A549 (cell line): ENCODE measurements around the gene JAKMIP2. TPM values are rescaled to one million over a fixed set of nuclear protein-coding genes. Genes with fewer than 3 reads are reported as not detected.
"Not testable (repeated sequence)": the region's sequence is repeated elsewhere in the genome, so short reads cannot be mapped to it uniquely, and the experiment has no call there.

Experiments used
- ATAC-seq, 2 experiments: fragments of 200-7000 bp in 1 of 2; fragments of >200 bp in 1 of 2; cut with Nextera tagmentation in 1 of 2; cut with Tn5 transposase in 1 of 2; 3 replicates each; pipeline versions ENCODE4 v1.8.0 to v1.9.1; 2018 to 2020; ENCODE audit warnings: mild to moderate bottlenecking in 1 of 2, moderate library complexity in 1 of 2
- CTCF ChIA-PET: fragments of 300-600 bp; sonication (Branson Sonifier 250); formaldehyde crosslinking; extraction: SDS; loops from one replicate; lab custom pipeline; 2021; ENCODE audit warnings: antibody characterized with exemption, inconsistent platforms; lab: Yijun Ruan, JAX
- POLR2A ChIA-PET: fragments of 350-600 bp; formaldehyde crosslinking; extraction: SDS; loops from one replicate; lab custom pipeline; 2021; ENCODE audit warnings: antibody characterized with exemption, inconsistent platforms; lab: Yijun Ruan, JAX
- DNase-seq, 2 experiments: peaks; one replicate each; pipeline versions ENCODE4 v3.0.0 to v3.0.0-alpha.2; 2011 to 2016; ENCODE audit warnings: low read depth in 1 of 2, low spot score in 1 of 2
- FAIRE-seq: peaks from 2 replicates; lab custom pipeline; 2011; peaks lifted over from hg19 to GRCh38; lab: Jason Lieb, UNC
- H3K27ac ChIP-seq, 2 experiments: fragments of >200 bp; sonication (Bioruptor Twin); formaldehyde crosslinking; 3 replicates each; pipeline ENCODE4 v1.5.1; 2016 to 2017
- H3K4me1 ChIP-seq: fragments of >200 bp; sonication (Bioruptor Twin); formaldehyde crosslinking; 3 replicates; pipeline ENCODE4 v1.6.1; 2016
- H3K4me2 ChIP-seq: fragments of >200 bp; sonication (Bioruptor Twin); formaldehyde crosslinking; 3 replicates; pipeline ENCODE4 v1.6.1; 2016
- H3K4me3 ChIP-seq: fragments of >200 bp; sonication (Bioruptor Twin); formaldehyde crosslinking; 3 replicates; pipeline ENCODE4 v1.5.1; 2016
- H3K9me3 ChIP-seq: fragments of >200 bp; sonication (Bioruptor Twin); formaldehyde crosslinking; 3 replicates; pipeline ENCODE4 v1.6.1; 2016
- EHMT2 ChIP-seq: fragments of 200-600 bp; sonication (generic); IDR thresholded peaks from 2 replicates; pipeline ENCODE4 v1.6.1; 2016; ENCODE audit warnings: antibody characterized with exemption, low read depth, mild to moderate bottlenecking, moderate library complexity
- FOXS1 ChIP-seq: fragments of 250-450 bp; sonication (Bioruptor Pico); IDR thresholded peaks from 2 replicates; pipeline ENCODE4 v1.5.0; 2020; ENCODE audit warnings: mild to moderate bottlenecking, moderate library complexity
- HMGXB4 ChIP-seq: fragments of 250-450 bp; sonication (Bioruptor Pico); IDR thresholded peaks from 2 replicates; pipeline ENCODE4 v1.5.0; 2021; ENCODE audit warnings: mild to moderate bottlenecking, moderate library complexity, borderline replicate concordance
- MAFK ChIP-seq: fragments of 450-650 bp; IDR thresholded peaks from 2 replicates; pipeline ENCODE4 v1.6.1; 2014; ENCODE audit not compliant: partially characterized antibody
- MYC ChIP-seq: IDR thresholded peaks from 2 replicates; pipeline ENCODE4 v1.6.1; 2012; ENCODE audit warnings: mild to moderate bottlenecking, inconsistent platforms, low read length, improper control_type of control experiment, borderline replicate concordance
- PHF8 ChIP-seq: fragments of 200-600 bp; sonication (generic); IDR thresholded peaks from 2 replicates; pipeline ENCODE4 v1.6.1; 2016; ENCODE audit warnings: low read depth, mild to moderate bottlenecking, antibody characterized with exemption, moderate library complexity, borderline replicate concordance
- POLR2AphosphoS2 ChIP-seq: conservative IDR thresholded peaks from 2 replicates; pipeline ENCODE4 v1.6.1; 2012; ENCODE audit warnings: low read length, improper control_type of control experiment, inconsistent platforms
- RAD21 ChIP-seq, 2 experiments: fragments of >200 bp in 1 of 2; sonication (Bioruptor Twin) in 1 of 2; formaldehyde crosslinking in 1 of 2; IDR thresholded peaks in 1 of 2; conservative IDR thresholded peaks in 1 of 2; 2 replicates in 1 of 2; 3 replicates in 1 of 2; pipeline ENCODE4 v1.6.1; 2012 to 2018; ENCODE audit warnings: inconsistent platforms in 1 of 2
- RARB ChIP-seq: fragments of 250-450 bp; sonication (Bioruptor Pico); IDR thresholded peaks from 2 replicates; pipeline ENCODE4 v1.8.0; 2021; ENCODE audit warnings: mild to moderate bottlenecking, moderate library complexity
- SMC3 ChIP-seq: fragments of >200 bp; sonication (Bioruptor Twin); formaldehyde crosslinking; IDR thresholded peaks from 3 replicates; pipeline ENCODE4 v1.6.1; 2018; ENCODE audit warnings: inconsistent platforms
- SREBF2 ChIP-seq: fragments of 450-650 bp; IDR thresholded peaks from 2 replicates; pipeline ENCODE4 v1.6.1; 2014; ENCODE audit warnings: mild to moderate bottlenecking, moderate library complexity
- WGBS: methylation state at CpG from one replicate; pipeline ENCODE4 v1.1.6; 2017; ENCODE audit errors: missing lambda C conversion rate; 5-methylcytosine and 5-hydroxymethylcytosine counted together
- polyA plus RNA-seq, 4 experiments: library from polyadenylated mRNA; depleted of rRNA in 3 of 4; stranded (reverse); fragments of >200 nt; fragmentation: RNase III in 1 of 4; extraction: RNeasy Plus Mini Kit Qiagen cat#74134 plus additional on column Dnase treatment in 1 of 4; gene quantifications; 2 replicates in 3 of 4; 3 replicates in 1 of 4; pipeline ENCODE4 v1.2.3, GENCODE V29; 2011 to 2017
- TF ChIP-seq, protein P1 (sequence below): fragments of >200 bp; sonication (Bioruptor Twin); formaldehyde crosslinking; IDR thresholded peaks from 3 replicates; pipeline ENCODE4 v1.5.1; 2016

JAKMIP2 gene
- polyA plus RNA-seq, 2 of the 4 experiments (the other 2 are of a cell fraction), result 0.01 TPM; not detected in 1

GRCh38 chr5:147731431-147732290 is 50.9 kb downstream of the JAKMIP2 start:
- CTCF ChIA-PET, result no interaction called here
- Histone ChIP-seq H3K9me3 (no peaks in the 10 kb centered on the region), H3K4me3 (no peak overlapping the region), H3K4me2 (no peak overlapping the region), H3K27ac (no peak overlapping the region), H3K4me1 (no peaks in the 10 kb centered on the region)
- DNase-seq (no peak), ATAC-seq (no peak), FAIRE-seq (no peak)
- POLR2A ChIA-PET, result no interaction called here
- no peak for TF ChIP-seq SMC3
- TF ChIP-seq SREBF2, result no peak
- no peak for TF ChIP-seq RAD21 (conservative IDR thresholded peaks at IDR 0.05 in 1 of 2, IDR thresholded peaks at IDR 0.05 in 1 of 2)
- no peak for TF ChIP-seq EHMT2
- no peak for TF ChIP-seq FOXS1
- TF ChIP-seq RARB (CRISPR knock-in tag), result no peak
- no peak for TF ChIP-seq HMGXB4 (CRISPR knock-in tag)
- no peak for TF ChIP-seq PHF8
- no peak for TF ChIP-seq POLR2AphosphoS2
- TF ChIP-seq, protein P1, sequence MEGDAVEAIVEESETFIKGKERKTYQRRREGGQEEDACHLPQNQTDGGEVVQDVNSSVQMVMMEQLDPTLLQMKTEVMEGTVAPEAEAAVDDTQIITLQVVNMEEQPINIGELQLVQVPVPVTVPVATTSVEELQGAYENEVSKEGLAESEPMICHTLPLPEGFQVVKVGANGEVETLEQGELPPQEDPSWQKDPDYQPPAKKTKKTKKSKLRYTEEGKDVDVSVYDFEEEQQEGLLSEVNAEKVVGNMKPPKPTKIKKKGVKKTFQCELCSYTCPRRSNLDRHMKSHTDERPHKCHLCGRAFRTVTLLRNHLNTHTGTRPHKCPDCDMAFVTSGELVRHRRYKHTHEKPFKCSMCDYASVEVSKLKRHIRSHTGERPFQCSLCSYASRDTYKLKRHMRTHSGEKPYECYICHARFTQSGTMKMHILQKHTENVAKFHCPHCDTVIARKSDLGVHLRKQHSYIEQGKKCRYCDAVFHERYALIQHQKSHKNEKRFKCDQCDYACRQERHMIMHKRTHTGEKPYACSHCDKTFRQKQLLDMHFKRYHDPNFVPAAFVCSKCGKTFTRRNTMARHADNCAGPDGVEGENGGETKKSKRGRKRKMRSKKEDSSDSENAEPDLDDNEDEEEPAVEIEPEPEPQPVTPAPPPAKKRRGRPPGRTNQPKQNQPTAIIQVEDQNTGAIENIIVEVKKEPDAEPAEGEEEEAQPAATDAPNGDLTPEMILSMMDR, result no peak
- no peak for TF ChIP-seq MAFK
- 25% methylated on average over 7 of the region's 7 CpGs for WGBS

DNA sequence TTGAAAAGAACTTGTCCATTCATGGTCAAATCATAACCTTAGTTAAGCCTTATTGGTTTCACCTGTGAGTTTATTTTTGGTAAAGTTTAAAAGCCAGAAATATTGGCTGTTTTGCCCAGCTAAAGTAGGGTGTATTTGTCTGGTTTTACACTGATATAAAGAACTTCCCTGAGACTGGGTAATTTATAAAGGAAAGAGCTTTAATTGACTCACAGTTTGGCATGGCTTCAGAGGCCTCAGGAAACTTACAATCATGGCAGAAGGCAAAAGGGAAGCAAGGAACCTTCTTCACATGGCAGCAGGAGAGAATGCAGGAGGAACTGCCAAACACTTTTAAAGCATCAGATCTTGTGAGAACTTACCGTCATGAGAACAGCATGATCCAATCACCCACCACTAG is 55.3 kb downstream of the JAKMIP2 start:
- H3K4me2 ChIP-seq, result no peak overlapping the region
- CTCF ChIA-PET, result no interaction called here
- no peaks in the 10 kb centered on the region for H3K9me3 ChIP-seq
- no peak for TF ChIP-seq MYC
- TF ChIP-seq, all 56 proteins: peak for 0
- no peak overlapping the region for H3K27ac ChIP-seq
- no peak for ATAC-seq
- POLR2A ChIA-PET, result no interaction called here
- no peak for FAIRE-seq
- no peak for DNase-seq
- H3K4me3 ChIP-seq, result no peak overlapping the region
- no peaks in the 10 kb centered on the region for H3K4me1 ChIP-seq
- 44% methylated on average over 1 of the region's 1 CpG for WGBS

DNA sequence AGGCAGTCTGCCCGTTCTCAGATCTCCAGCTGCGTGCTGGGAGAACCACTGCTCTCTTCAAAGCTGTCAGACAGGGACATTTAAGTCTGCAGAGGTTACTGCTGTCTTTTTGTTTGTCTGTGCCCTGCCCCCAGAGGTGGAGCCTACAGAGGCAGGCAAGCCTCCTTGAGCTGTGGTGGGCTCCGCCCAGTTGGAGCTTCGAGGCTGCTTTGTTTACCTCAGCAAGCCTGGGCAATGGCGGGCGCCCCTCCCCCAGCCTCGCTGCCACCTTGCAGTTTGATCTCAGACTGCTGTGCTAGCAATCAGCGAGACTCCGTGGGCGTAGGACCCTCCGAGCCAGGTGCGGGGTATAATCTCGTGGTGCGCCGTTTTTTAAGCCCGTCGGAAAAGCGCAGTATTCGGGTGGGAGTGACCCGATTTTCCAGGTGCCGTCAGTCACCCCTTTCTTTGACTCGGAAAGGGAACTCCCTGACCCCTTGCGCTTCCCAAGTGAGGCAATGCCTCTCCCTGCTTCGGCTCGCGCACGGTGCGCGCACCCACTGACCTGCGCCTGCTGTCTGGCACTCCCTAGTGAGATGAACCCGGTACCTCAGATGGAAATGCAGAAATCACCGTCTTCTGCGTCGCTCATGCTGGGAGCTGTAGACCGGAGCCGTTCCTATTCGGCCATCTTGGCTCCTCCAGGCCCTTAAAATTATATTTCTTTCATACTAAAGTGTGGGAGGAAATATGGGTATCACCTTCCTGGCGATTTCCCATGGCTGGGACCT is 61.2 kb downstream of the JAKMIP2 start:
- H3K4me2 ChIP-seq, H3K9me3 ChIP-seq, ATAC-seq, FAIRE-seq, H3K27ac ChIP-seq, DNase-seq, H3K4me3 ChIP-seq, H3K4me1 ChIP-seq, POLR2A ChIA-PET, CTCF ChIA-PET: not testable (repeated sequence)
- WGBS, result 65% methylated on average over 28 of the region's 38 CpGs
